EH (cell line): ENCODE measurements around the gene TRIM9.
A peak's percentile ranks its signal among the peaks of the same experiment; 100 is the strongest.

Experiments
- DNase-seq: peaks from one replicate; pipeline ENCODE4 v3.0.0-alpha.2; 2015; ENCODE audit warnings: low read depth

The TRIM9 gene

GRCh38 chr14:50935126-50936015 lies 159.5 kb downstream of the TRIM9 start:
- DNase-seq, result no peak

GRCh38 chr14:50932592-50933495 lies 162.1 kb downstream of the TRIM9 start:
- DNase-seq, result no peak

- DNase-seq, result no peak
These were observed 162.7 kb downstream of the TRIM9 start for GRCh38 chr14:50932156-50932555.

GRCh38 chr14:50931559-50931958 lies 163.3 kb downstream of the TRIM9 start:
- DNase-seq, result no peak

GRCh38 chr14:50929506-50929905 lies 165.4 kb downstream of the TRIM9 start:
- no peak for DNase-seq

- peak; percentile 87 for DNase-seq
These were observed 166.8 kb downstream of the TRIM9 start for GRCh38 chr14:50928002-50928635.

GRCh38 chr14:50926851-50927386 lies 168.0 kb downstream of the TRIM9 start:
- DNase-seq, result no peak
